HL-60 (cell line): ENCODE data around the gene VPS37D.

Source experiments
- DNase-seq, 2 experiments: peaks; one replicate each; pipeline ENCODE4 v3.0.0-alpha.2; 2010 to 2020; ENCODE audit warnings: low read depth in 1 of 2, low spot score in 1 of 2
- H3K27ac ChIP-seq: fragments of 250-450 bp; sonication (Bioruptor Pico); replicated peaks from 2 replicates; pipeline ENCODE4 v1.5.1; 2020; ENCODE audit warnings: mild to moderate bottlenecking, moderate library complexity
- H3K27me3 ChIP-seq: fragments of 250-450 bp; sonication (Bioruptor Pico); 2 replicates; pipeline ENCODE4 v1.5.1; 2021; ENCODE audit warnings: mild to moderate bottlenecking, moderate library complexity; ENCODE audit not compliant: insufficient read depth, poor library complexity, severe bottlenecking
- H3K4me3 ChIP-seq: replicated peaks from 2 replicates; pipeline ENCODE4 v1.5.1; 2011; ENCODE audit warnings: mild to moderate bottlenecking, control low read depth, low read length; ENCODE audit not compliant: insufficient read depth
- GABPA ChIP-seq: IDR thresholded peaks from 2 replicates; pipeline ENCODE4 v1.6.1; 2012; ENCODE audit warnings: low read depth
- POLR2AphosphoS5 ChIP-seq: IDR thresholded peaks from 2 replicates; pipeline ENCODE4 v1.6.1; 2012; ENCODE audit warnings: low read depth
- SPI1 ChIP-seq: IDR thresholded peaks from 2 replicates; pipeline ENCODE4 v1.6.1; 2012; ENCODE audit warnings: low read depth, mild to moderate bottlenecking, borderline replicate concordance
- TF ChIP-seq, protein P1 (sequence below): IDR thresholded peaks from 2 replicates; pipeline ENCODE4 v1.6.1; 2012; ENCODE audit warnings: low read depth; ENCODE audit not compliant: insufficient replicate concordance
- TF ChIP-seq, protein P2 (sequence below): IDR thresholded peaks from one replicate; pipeline ENCODE4 v1.5.1; 2011; ENCODE audit warnings: low read length, control low read depth, inconsistent platforms; ENCODE audit not compliant: insufficient read depth

VPS37D gene

DNA sequence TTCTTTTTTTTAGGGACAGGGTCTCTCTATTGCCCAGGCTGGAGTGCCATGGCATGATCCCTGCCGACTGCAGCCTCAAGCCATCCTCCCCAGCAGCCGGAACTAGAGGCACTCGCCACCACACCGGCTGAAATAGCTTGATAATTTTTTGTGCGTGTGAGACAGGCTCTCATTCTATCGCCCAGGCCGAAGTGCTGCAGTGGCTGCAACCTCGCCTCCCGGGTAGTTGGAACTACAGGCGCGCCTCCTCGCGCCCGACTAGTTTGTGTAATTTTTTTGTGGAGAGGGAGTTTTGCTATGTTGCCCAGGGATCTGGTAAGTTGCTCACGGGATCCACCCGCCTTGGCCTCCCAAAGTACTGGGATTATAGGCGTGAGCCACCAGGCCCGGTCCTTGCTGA lies 17.7 kb downstream of the VPS37D start:
- no peak overlapping the region for H3K4me3 ChIP-seq

DNA sequence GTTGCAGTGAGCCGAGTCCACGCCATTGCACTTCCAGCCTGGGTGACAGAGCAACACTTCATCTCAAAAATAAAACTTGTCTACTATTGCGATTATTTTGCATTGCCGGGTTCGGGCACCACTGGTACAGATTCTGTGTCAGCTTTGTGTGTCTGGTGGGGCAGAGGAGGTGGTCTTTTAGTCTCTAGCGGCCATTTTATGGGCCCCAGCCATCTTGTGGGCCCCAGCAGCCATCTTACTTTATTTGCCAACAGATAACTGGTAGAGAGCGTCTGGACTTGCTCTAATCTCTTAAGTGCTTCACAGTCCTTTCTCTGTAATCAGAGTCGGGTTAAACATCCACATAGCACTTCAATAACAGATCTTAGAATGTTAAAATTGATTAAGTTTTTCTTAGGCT lies 20.7 kb downstream of the VPS37D start:
- TF ChIP-seq, protein P1, sequence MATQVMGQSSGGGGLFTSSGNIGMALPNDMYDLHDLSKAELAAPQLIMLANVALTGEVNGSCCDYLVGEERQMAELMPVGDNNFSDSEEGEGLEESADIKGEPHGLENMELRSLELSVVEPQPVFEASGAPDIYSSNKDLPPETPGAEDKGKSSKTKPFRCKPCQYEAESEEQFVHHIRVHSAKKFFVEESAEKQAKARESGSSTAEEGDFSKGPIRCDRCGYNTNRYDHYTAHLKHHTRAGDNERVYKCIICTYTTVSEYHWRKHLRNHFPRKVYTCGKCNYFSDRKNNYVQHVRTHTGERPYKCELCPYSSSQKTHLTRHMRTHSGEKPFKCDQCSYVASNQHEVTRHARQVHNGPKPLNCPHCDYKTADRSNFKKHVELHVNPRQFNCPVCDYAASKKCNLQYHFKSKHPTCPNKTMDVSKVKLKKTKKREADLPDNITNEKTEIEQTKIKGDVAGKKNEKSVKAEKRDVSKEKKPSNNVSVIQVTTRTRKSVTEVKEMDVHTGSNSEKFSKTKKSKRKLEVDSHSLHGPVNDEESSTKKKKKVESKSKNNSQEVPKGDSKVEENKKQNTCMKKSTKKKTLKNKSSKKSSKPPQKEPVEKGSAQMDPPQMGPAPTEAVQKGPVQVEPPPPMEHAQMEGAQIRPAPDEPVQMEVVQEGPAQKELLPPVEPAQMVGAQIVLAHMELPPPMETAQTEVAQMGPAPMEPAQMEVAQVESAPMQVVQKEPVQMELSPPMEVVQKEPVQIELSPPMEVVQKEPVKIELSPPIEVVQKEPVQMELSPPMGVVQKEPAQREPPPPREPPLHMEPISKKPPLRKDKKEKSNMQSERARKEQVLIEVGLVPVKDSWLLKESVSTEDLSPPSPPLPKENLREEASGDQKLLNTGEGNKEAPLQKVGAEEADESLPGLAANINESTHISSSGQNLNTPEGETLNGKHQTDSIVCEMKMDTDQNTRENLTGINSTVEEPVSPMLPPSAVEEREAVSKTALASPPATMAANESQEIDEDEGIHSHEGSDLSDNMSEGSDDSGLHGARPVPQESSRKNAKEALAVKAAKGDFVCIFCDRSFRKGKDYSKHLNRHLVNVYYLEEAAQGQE: no peak
- no peak for TF ChIP-seq SPI1
- no peak for TF ChIP-seq GABPA
- no peak for TF ChIP-seq POLR2AphosphoS5
- TF ChIP-seq, protein P2, sequence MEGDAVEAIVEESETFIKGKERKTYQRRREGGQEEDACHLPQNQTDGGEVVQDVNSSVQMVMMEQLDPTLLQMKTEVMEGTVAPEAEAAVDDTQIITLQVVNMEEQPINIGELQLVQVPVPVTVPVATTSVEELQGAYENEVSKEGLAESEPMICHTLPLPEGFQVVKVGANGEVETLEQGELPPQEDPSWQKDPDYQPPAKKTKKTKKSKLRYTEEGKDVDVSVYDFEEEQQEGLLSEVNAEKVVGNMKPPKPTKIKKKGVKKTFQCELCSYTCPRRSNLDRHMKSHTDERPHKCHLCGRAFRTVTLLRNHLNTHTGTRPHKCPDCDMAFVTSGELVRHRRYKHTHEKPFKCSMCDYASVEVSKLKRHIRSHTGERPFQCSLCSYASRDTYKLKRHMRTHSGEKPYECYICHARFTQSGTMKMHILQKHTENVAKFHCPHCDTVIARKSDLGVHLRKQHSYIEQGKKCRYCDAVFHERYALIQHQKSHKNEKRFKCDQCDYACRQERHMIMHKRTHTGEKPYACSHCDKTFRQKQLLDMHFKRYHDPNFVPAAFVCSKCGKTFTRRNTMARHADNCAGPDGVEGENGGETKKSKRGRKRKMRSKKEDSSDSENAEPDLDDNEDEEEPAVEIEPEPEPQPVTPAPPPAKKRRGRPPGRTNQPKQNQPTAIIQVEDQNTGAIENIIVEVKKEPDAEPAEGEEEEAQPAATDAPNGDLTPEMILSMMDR: no peak
- no peak for DNase-seq
- H3K4me3 ChIP-seq: no peak overlapping the region
- no peaks in the 10 kb centered on the region for H3K27me3 ChIP-seq
- H3K27ac ChIP-seq: no peak overlapping the region

More for the DNA sequence above, 17.7 kb downstream of the VPS37D start:
- H3K27me3 ChIP-seq: no peaks in the 10 kb centered on the region
- TF ChIP-seq SPI1 (no peak), POLR2AphosphoS5 (no peak), GABPA (no peak)
- TF ChIP-seq, protein P2: no peak
- TF ChIP-seq, protein P1: no peak
- no peak for DNase-seq
- no peak overlapping the region for H3K27ac ChIP-seq

DNA sequence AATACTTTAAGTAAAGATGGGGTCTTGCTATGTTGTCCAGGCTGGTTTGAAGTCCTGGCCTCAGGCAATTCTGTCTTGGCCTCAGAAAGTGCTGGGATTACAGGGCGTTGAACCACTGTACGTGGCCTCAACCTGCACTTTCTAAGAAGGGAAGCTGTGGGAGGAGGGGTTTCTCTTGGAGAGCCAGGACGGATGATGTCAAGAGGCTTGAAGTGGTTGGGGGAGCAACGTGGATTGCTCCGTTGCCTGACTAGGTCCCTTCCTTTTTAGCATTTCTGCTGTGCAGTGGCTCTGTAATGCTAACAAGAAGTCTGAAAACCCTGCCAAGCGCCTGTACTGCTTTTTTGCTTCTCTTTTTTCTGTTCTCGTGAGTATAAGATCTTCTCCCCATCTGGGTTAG lies 23.0 kb downstream of the VPS37D start:
- TF ChIP-seq SPI1 (no peak), POLR2AphosphoS5 (no peak), GABPA (no peak)
- TF ChIP-seq, protein P1: no peak
- TF ChIP-seq, protein P2: no peak
- H3K27ac ChIP-seq: no peak overlapping the region
- DNase-seq: no peak
- no peaks in the 10 kb centered on the region for H3K27me3 ChIP-seq
- no peak overlapping the region for H3K4me3 ChIP-seq
